ENCODE data around the gene ANLN.

The ANLN gene

DNA sequence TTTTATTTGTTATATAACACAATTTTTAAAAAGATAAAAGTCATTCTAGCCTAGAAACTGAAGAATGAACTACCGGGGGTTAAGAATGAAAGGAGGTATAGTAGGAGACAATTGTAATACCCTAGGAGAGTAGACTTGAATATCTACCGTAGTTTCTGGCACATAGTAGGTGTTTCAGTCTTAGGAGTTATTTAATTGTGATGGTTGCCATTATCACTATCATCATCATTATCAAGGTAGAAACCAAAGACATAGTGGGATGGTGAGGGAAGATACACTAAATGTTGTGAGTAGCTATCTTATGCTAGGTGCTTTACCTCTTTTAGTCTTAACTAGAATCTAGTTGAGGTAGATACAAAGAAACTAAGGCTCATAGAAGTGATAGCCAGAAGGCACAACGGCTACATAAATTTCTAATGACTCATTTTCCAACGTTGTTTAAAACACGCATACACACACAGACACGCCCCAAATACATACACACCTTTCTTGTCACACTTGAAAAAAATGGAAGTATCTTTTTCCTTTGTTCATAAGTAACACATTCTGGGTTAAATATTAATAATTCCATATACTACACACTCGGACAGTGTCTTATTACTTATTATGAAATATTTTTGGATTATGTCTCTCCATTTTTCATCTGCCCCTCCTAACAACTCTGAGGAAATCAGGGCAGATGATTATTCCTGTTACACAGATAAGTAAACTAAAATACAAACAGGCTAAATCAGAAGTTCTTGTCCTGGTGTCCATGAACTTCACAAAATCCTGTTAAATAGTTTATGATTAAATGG, 2.0 kb upstream of the ANLN start:
- no peak for TF ChIP-seq ZSCAN23 (tag by site-specific recombination; IDR thresholded peaks at IDR 0.05)
- no peak for TF ChIP-seq ZNF37A (tag by site-specific recombination; IDR thresholded peaks at IDR 0.05)
- no peak for TF ChIP-seq ZNF843 (tag by site-specific recombination; IDR thresholded peaks at IDR 0.05)
- no peak for TF ChIP-seq ZXDB (tag by site-specific recombination; IDR thresholded peaks at IDR 0.05)
- no peak for TF ChIP-seq ZNF214 (tag by site-specific recombination; IDR thresholded peaks at IDR 0.05; ENCODE audit: borderline replicate concordance)
- TF ChIP-seq ZNF514 (tag by site-specific recombination; IDR thresholded peaks at IDR 0.05) = no peak
- TF ChIP-seq, protein P1, sequence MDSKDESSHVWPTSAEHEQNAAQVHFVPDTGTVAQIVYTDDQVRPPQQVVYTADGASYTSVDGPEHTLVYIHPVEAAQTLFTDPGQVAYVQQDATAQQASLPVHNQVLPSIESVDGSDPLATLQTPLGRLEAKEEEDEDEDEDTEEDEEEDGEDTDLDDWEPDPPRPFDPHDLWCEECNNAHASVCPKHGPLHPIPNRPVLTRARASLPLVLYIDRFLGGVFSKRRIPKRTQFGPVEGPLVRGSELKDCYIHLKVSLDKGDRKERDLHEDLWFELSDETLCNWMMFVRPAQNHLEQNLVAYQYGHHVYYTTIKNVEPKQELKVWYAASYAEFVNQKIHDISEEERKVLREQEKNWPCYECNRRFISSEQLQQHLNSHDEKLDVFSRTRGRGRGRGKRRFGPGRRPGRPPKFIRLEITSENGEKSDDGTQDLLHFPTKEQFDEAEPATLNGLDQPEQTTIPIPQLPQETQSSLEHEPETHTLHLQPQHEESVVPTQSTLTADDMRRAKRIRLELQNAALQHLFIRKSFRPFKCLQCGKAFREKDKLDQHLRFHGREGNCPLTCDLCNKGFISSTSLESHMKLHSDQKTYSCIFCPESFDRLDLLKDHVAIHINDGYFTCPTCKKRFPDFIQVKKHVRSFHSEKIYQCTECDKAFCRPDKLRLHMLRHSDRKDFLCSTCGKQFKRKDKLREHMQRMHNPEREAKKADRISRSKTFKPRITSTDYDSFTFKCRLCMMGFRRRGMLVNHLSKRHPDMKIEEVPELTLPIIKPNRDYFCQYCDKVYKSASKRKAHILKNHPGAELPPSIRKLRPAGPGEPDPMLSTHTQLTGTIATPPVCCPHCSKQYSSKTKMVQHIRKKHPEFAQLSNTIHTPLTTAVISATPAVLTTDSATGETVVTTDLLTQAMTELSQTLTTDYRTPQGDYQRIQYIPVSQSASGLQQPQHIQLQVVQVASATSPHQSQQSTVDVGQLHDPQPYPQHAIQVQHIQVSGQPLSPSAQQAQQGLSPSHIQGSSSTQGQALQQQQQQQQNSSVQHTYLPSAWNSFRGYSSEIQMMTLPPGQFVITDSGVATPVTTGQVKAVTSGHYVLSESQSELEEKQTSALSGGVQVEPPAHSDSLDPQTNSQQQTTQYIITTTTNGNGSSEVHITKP (tag by site-specific recombination; IDR thresholded peaks at IDR 0.05) = no peak
- TF ChIP-seq SP7 (tag by site-specific recombination; IDR thresholded peaks at IDR 0.05) = no peak
- TF ChIP-seq, protein P2, sequence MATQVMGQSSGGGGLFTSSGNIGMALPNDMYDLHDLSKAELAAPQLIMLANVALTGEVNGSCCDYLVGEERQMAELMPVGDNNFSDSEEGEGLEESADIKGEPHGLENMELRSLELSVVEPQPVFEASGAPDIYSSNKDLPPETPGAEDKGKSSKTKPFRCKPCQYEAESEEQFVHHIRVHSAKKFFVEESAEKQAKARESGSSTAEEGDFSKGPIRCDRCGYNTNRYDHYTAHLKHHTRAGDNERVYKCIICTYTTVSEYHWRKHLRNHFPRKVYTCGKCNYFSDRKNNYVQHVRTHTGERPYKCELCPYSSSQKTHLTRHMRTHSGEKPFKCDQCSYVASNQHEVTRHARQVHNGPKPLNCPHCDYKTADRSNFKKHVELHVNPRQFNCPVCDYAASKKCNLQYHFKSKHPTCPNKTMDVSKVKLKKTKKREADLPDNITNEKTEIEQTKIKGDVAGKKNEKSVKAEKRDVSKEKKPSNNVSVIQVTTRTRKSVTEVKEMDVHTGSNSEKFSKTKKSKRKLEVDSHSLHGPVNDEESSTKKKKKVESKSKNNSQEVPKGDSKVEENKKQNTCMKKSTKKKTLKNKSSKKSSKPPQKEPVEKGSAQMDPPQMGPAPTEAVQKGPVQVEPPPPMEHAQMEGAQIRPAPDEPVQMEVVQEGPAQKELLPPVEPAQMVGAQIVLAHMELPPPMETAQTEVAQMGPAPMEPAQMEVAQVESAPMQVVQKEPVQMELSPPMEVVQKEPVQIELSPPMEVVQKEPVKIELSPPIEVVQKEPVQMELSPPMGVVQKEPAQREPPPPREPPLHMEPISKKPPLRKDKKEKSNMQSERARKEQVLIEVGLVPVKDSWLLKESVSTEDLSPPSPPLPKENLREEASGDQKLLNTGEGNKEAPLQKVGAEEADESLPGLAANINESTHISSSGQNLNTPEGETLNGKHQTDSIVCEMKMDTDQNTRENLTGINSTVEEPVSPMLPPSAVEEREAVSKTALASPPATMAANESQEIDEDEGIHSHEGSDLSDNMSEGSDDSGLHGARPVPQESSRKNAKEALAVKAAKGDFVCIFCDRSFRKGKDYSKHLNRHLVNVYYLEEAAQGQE (tag by site-specific recombination; IDR thresholded peaks at IDR 0.05) = no peak
- no peak for TF ChIP-seq MEIS1 (CRISPR knock-in tag; IDR thresholded peaks at IDR 0.05; ENCODE audit: borderline replicate concordance)
- no peak for TF ChIP-seq ZNF707 (tag by site-specific recombination; IDR thresholded peaks at IDR 0.05)
- TF ChIP-seq, protein P3, sequence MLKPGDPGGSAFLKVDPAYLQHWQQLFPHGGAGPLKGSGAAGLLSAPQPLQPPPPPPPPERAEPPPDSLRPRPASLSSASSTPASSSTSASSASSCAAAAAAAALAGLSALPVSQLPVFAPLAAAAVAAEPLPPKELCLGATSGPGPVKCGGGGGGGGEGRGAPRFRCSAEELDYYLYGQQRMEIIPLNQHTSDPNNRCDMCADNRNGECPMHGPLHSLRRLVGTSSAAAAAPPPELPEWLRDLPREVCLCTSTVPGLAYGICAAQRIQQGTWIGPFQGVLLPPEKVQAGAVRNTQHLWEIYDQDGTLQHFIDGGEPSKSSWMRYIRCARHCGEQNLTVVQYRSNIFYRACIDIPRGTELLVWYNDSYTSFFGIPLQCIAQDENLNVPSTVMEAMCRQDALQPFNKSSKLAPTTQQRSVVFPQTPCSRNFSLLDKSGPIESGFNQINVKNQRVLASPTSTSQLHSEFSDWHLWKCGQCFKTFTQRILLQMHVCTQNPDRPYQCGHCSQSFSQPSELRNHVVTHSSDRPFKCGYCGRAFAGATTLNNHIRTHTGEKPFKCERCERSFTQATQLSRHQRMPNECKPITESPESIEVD (tag by site-specific recombination; IDR thresholded peaks at IDR 0.05) = no peak
- no peak overlapping the region for H3K4me3 ChIP-seq (ENCODE audit: low read depth, low read length)
- H3K27ac ChIP-seq (ENCODE audit: extremely low read depth, low read depth, low read length) = no peak overlapping the region
- H3K4me1 ChIP-seq (ENCODE audit: control insufficient read depth, insufficient read depth, low read length) = 0 out of 2 replicates have a peak, but pooled peaks cover 5% of the 10 kb centered on the region
- ChIA-PET POLR2A (interaction anchor here (0.6 to 1.0 kb wide), 2 partner anchors 21 to 60 kb away, joined by 3 to 4 read pairs; no protein-coding TSS in a partner anchor), CTCF (interaction anchor here (2.2 to 5.9 kb wide), 2 partner anchors 21 to 69 kb away, joined by 6 to 26 read pairs; a partner anchor contains a TSS)
- H3K9me3 ChIP-seq (ENCODE audit: control insufficient read depth, insufficient read depth, low read depth, low read length) = no peaks in the 10 kb centered on the region
- no peaks in the 10 kb centered on the region for H3K36me3 ChIP-seq (ENCODE audit: control insufficient read depth in 2 of 2, insufficient read depth in 1 of 2, low read length in 2 of 2)

DNA sequence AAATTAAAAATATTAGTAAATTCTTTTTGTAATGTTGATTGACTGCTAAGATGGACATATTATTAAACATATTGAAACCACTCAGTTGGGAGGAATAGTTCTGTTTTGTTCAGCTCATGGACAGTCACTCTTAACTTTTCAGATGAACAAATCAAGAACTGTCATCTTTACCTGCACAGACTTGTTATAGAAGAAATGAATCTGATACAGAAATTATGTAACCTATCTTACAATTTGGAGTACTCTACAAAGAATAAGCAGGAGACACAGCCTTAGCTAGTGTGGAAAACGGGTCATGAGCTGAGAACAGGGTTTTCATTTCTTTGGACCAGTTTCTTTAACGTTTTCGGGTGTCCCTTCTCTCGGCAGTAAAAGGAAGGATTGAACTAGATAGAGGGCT, 1.2 kb upstream of the ANLN start:
- H3K27ac ChIP-seq (ENCODE audit: extremely low read depth, low read depth, low read length) = no peak overlapping the region
- no peaks in the 10 kb centered on the region for H3K36me3 ChIP-seq (ENCODE audit: control insufficient read depth in 2 of 2, insufficient read depth in 1 of 2, low read length in 2 of 2)
- ChIA-PET CTCF (interaction anchor here (0.6 to 5.9 kb wide), 4 partner anchors 22 to 568 kb away, joined by 3 to 26 read pairs (median 4); a partner anchor contains a TSS), POLR2A (interaction anchor here (1.0 kb wide), 1 partner anchor 22 kb away, joined by 3 read pairs; no protein-coding TSS in a partner anchor)
- H3K4me3 ChIP-seq (ENCODE audit: low read depth, low read length) = no peak overlapping the region
- H3K9me3 ChIP-seq (ENCODE audit: control insufficient read depth, insufficient read depth, low read depth, low read length) = no peaks in the 10 kb centered on the region
- 0 out of 2 replicates have a peak, but pooled peaks cover 5% of the 10 kb centered on the region for H3K4me1 ChIP-seq (ENCODE audit: control insufficient read depth, insufficient read depth, low read length)
- TF ChIP-seq, protein P4, sequence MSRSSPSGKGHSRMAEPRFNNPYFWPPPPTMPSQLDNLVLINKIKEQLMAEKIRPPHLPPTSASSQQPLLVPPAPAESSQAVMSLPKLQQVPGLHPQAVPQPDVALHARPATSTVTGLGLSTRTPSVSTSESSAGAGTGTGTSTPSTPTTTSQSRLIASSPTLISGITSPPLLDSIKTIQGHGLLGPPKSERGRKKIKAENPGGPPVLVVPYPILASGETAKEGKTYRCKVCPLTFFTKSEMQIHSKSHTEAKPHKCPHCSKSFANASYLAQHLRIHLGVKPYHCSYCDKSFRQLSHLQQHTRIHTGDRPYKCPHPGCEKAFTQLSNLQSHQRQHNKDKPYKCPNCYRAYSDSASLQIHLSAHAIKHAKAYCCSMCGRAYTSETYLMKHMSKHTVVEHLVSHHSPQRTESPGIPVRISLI (tag by site-specific recombination; IDR thresholded peaks at IDR 0.05) = no peak
- TF ChIP-seq ZNF544 (tag by site-specific recombination; IDR thresholded peaks at IDR 0.05) = no peak
- TF ChIP-seq ZNF48 (tag by site-specific recombination; IDR thresholded peaks at IDR 0.05) = no peak
- no peak for TF ChIP-seq ZNF837 (tag by site-specific recombination; IDR thresholded peaks at IDR 0.05)
- no peak for TF ChIP-seq TCF7L2 (IDR thresholded peaks at IDR 0.05; ENCODE audit: borderline replicate concordance, low read depth, low read length)
- no peak for TF ChIP-seq ZBTB21 (tag by site-specific recombination; IDR thresholded peaks at IDR 0.05)
- no peak for TF ChIP-seq ZNF530 (tag by site-specific recombination; IDR thresholded peaks at IDR 0.05; ENCODE audit: low read depth)
- TF ChIP-seq KLF7 (tag by site-specific recombination; IDR thresholded peaks at IDR 0.05; ENCODE audit: borderline replicate concordance) = no peak
- TF ChIP-seq ZFP69B (tag by site-specific recombination; IDR thresholded peaks at IDR 0.05) = no peak
- TF ChIP-seq ZNF426 (tag by site-specific recombination; IDR thresholded peaks at IDR 0.05) = no peak
- TF ChIP-seq SETDB1 (IDR thresholded peaks at IDR 0.05; ENCODE audit: insufficient read length, low read length) = no peak

All from HEK293 (cell line).